Right lobe of liver (tissue), 6 donors: ENCODE data around the gene CCL5. TPM values are rescaled to one million over a fixed set of nuclear protein-coding genes. Genes with fewer than 3 reads are reported as not detected.
A peak's percentile ranks its signal among the peaks of the same experiment; 100 is the strongest.

Source experiments
- ATAC-seq, 4 donors: fragments of 200-7000 bp; cut with Tn5 transposase; one replicate each; pipeline ENCODE4 v1.9.1; 2020; ENCODE audit warnings: mild to moderate bottlenecking in 4 of 4, moderate library complexity in 4 of 4
- DNase-seq, 3 donors: peaks; one replicate each; pipeline ENCODE4 v3.0.0-alpha.2; 2020
- H3K27ac ChIP-seq, 3 donors: fragments of 200-600 bp; one replicate each; pipeline ENCODE4 v1.8.0; 2022
- H3K27me3 ChIP-seq, 2 donors: fragments of 200-600 bp; one replicate each; pipeline ENCODE4 v1.8.0; 2022
- H3K36me3 ChIP-seq, 4 donors: fragments of 200-600 bp; sonication (generic) in 1 of 4; one replicate each; pipeline versions ENCODE4 v1.5.1 to v1.8.0; 2017 to 2022; ENCODE audit warnings: control low read depth in 1 of 4
- H3K4me1 ChIP-seq, 4 donors: fragments of 200-600 bp; sonication (generic) in 1 of 4; one replicate each; pipeline versions ENCODE4 v1.5.1 to v1.8.0; 2017 to 2022; ENCODE audit warnings: control low read depth in 1 of 4
- H3K4me3 ChIP-seq, 3 donors: fragments of 200-600 bp; one replicate each; pipeline ENCODE4 v1.8.0; 2022
- H3K9me3 ChIP-seq, 4 donors: fragments of 200-600 bp; sonication (generic) in 1 of 4; one replicate each; pipeline versions ENCODE4 v1.5.1 to v1.8.0; 2017 to 2022; ENCODE audit warnings: control low read depth in 1 of 4
- CTCF ChIP-seq, 4 donors: fragments of 200-600 bp in 3 of 4; fragments of 450-650 bp in 1 of 4; IDR thresholded peaks; one replicate each; pipeline versions ENCODE4 v1.5.1 to v1.8.0; 2016 to 2022; ENCODE audit warnings: antibody characterized with exemption in 4 of 4, mild to moderate bottlenecking in 2 of 4
- POLR2A ChIP-seq: fragments of 450-650 bp; IDR thresholded peaks from one replicate; pipeline ENCODE4 v1.6.1; 2017; ENCODE audit warnings: antibody characterized with exemption, mild to moderate bottlenecking
- WGBS: methylation state at CpG from one replicate; pipeline ENCODE4 v1.1.6; 2018; ENCODE audit warnings: low coverage, low lambda C conversion rate; ENCODE audit not compliant: insufficient coverage; ENCODE audit errors: missing lambda C conversion rate; 5-methylcytosine and 5-hydroxymethylcytosine counted together
- intact Hi-C, 2 donors: fragments of 100-400 bp; cut with DNase I; formaldehyde crosslinking; loops; one replicate each; pipeline versions ENCODE4 v1.11.2 to v1.14.1; 2022
- total RNA-seq, 6 experiments: library from RNA; depleted of rRNA in 2 of 6; stranded (reverse); fragments of >200 nt in 2 of 6; fragmentation: NEBNext Ultra II Directional in 3 of 6; extraction: Animal tissue kit (Norgen Biotek cat#: 25700) in 3 of 6; gene quantifications; one replicate each; pipeline versions ENCODE4 v1.1.0 to v1.2.4, GENCODE V29; 2016 to 2023
- donor health status: DM: no; HTN: yes; CAD: no.
- donor health status: DM: no; HTN: no; CAD: no.
- donor health status: DM: no; HTN: no; CAD: no.
- donor health status: DM: no; HTN: yes; CAD: no.
- donor health status: DM: no; HTN: yes; CAD: no.

CCL5 gene
- total RNA-seq, 6 experiments from 2014 or later = 0.53 to 3.4 (median 2.5) TPM

- H3K4me3 ChIP-seq = no peak overlapping the region
- DNase-seq (no peak), ATAC-seq (peak; percentile 29 to 56 (median 41))
- no peaks in the 10 kb centered on the region for H3K4me1 ChIP-seq
- TF ChIP-seq CTCF (IDR thresholded peaks at IDR 0.05) (no peak), POLR2A (no peak)
- 49% methylated on average over 5 of the region's 5 CpGs for WGBS
- no peaks in the 10 kb centered on the region for H3K36me3 ChIP-seq
- no peaks in the 10 kb centered on the region for H3K27me3 ChIP-seq
- no peak overlapping the region for H3K27ac ChIP-seq
- intact Hi-C loops = no loop called here
- H3K9me3 ChIP-seq = no peaks in the 10 kb centered on the region
Measured at GRCh38 chr17:35875072-35875799, 4.9 kb downstream of the CCL5 start.

DNA sequence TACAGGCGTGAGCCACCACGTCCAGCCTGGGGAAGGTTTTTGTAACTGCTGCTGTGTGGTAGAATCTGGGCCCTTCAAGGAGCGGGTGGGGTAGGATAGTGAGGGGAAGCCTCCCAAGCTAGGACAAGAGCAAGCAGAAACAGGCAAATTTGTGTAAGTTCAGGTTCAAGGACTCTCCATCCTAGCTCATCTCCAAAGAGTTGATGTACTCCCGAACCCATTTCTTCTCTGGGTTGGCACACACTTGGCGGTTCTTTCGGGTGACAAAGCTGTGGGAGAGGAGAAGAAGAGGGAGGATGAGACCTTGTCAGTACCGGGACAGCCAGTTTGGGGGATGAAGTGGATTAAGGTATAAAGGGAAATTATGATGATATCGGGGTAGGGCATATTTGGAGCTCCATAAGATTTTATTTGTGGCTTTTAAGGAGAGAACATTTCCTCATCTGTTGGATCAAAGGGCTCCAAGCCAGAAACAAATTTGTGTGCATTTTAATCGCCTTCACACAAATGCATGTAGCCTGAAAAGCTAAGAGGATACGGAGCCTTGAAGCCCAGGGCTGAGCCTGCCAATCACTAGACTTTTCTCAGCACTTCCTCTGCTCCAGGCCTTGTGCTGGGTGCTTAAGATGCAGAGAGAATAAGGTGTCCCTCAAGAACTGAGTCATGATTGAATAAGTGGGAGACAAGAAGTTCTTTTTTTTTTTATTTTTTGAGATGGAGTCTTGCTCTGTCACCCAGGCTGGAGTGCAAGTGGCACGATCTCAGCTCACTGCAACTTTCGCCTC is 7.8 kb downstream of the CCL5 start:
- intact Hi-C loops = no loop called here

DNA sequence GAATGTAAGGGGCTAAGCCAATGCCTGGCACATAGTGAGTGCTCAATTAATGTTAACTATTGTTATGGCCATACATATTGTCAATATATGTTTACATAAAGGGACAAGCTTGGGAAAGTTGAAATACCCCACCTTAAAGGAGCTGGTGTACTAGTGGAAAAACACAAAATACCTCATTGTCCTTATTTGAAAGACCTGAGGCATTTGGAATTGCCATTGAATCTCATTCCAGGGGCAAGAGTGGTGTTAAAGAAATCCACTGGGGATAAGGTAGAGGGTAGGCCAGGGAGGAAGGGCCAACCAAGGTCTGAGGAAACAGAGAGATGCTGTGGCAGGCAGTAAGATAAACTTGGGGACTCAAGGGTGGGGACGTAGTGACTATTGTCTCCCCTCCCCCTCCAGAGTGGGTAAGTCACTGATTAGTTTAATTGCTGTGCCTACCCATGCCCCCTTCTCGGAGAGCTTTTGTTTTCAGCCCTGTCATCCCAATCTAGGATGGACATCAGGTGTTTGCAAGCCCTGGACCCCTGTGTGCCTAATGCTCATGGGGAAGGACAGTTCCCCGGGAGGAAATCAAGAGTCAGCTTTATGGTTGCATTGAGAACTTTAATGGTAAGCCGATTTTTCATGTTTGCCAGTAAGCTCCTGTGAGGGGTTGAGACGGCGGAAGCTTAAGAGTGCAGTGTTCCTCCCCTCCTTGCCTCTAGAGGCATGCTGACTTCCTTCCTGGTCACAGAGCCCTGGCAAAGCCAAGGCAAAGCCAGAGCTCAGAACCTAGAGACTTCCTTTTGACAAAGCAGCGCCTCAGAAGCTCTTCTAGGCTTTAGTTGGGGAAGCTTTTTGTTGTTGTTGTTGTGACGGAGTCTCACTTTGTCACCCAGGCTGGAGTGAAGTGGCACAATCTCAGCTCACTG is 9.0 kb downstream of the CCL5 start:
- Histone ChIP-seq H3K36me3 (no peaks in the 10 kb centered on the region), H3K27ac (no peak overlapping the region), H3K9me3 (no peaks in the 10 kb centered on the region), H3K4me1 (no peaks in the 10 kb centered on the region), H3K4me3 (no peak overlapping the region), H3K27me3 (no peaks in the 10 kb centered on the region)
- no peak for DNase-seq
- ATAC-seq = peak; percentile 64 to 76 (median 66)
- no peak for TF ChIP-seq CTCF (IDR thresholded peaks at IDR 0.05)
- no peak for TF ChIP-seq POLR2A
- intact Hi-C loops = no loop called here
- WGBS = 62% methylated on average over 2 of the region's 8 CpGs

More for the DNA sequence above, 7.8 kb downstream of the CCL5 start:
- no peak overlapping the region for H3K27ac ChIP-seq
- H3K4me1 ChIP-seq = no peaks in the 10 kb centered on the region
- H3K36me3 ChIP-seq = no peaks in the 10 kb centered on the region
- DNase-seq (no peak), ATAC-seq (no peak)
- no peak for TF ChIP-seq POLR2A
- no peak for TF ChIP-seq CTCF (IDR thresholded peaks at IDR 0.05)
- no peaks in the 10 kb centered on the region for H3K27me3 ChIP-seq
- WGBS = 93% methylated on average over 12 of the region's 12 CpGs
- no peak overlapping the region for H3K4me3 ChIP-seq
- no peaks in the 10 kb centered on the region for H3K9me3 ChIP-seq

GRCh38 chr17:35868737-35869136 is 11.4 kb downstream of the CCL5 start, which contains the start of gene HEATR9:
HEATR9 (minus strand) TSS chr17:35868891; CDS start chr17:35868742, 149 bp downstream.
- H3K4me3 ChIP-seq = no peak within 1 kb of the TSS
- H3K27ac ChIP-seq = no peak within 1 kb of the TSS
- H3K9me3 ChIP-seq = no peaks in the 10 kb centered on the region
- no peak for DNase-seq
- H3K27me3 ChIP-seq = no peaks in the 10 kb centered on the region
- 63% methylated on average over 1 of the region's 3 CpGs for WGBS
- no peak for TF ChIP-seq CTCF (IDR thresholded peaks at IDR 0.05)
- no peaks in the 10 kb centered on the region for H3K4me1 ChIP-seq
- no peaks in the 10 kb centered on the region for H3K36me3 ChIP-seq
- intact Hi-C loops = no loop called here
- no peak for ATAC-seq
